Small intestine (tissue), 7 donors: ENCODE measurements around the gene DCDC2. TPM values are rescaled to one million over a fixed set of nuclear protein-coding genes. Genes with fewer than 3 reads are reported as not detected.

Experiments used
- DNase-seq, 2 donors: peaks; one replicate each; pipeline versions ENCODE4 v3.0.0 to v3.0.0-alpha.2; 2013
- FAIRE-seq: peaks from 2 replicates; lab custom pipeline; 2012; peaks lifted over from hg19 to GRCh38; lab: Jason Lieb, UNC
- H3K27ac ChIP-seq, 3 donors: one replicate each; pipeline ENCODE4 v1.5.1; 2013; ENCODE audit warnings: low read length in 2 of 3, mild to moderate bottlenecking in 2 of 3, control low read depth in 1 of 3, inconsistent platforms in 1 of 3, low read depth in 1 of 3, moderate library complexity in 1 of 3
- H3K27me3 ChIP-seq, 3 donors: one replicate each; pipeline ENCODE4 v1.6.1; 2013; ENCODE audit warnings: low read length in 3 of 3, inconsistent platforms in 1 of 3; ENCODE audit not compliant: control insufficient read depth in 3 of 3, insufficient read depth in 3 of 3
- H3K36me3 ChIP-seq, 3 donors: one replicate each; pipeline ENCODE4 v1.6.1; 2013; ENCODE audit warnings: low read length in 3 of 3, inconsistent platforms in 1 of 3, low read depth in 1 of 3, mild to moderate bottlenecking in 1 of 3, moderate library complexity in 1 of 3; ENCODE audit not compliant: control insufficient read depth in 3 of 3, insufficient read depth in 2 of 3
- H3K4me1 ChIP-seq, 3 donors: one replicate each; pipeline ENCODE4 v1.6.1; 2013; ENCODE audit warnings: low read length in 2 of 3, inconsistent platforms in 1 of 3, low read depth in 1 of 3, mild to moderate bottlenecking in 1 of 3, moderate library complexity in 1 of 3; ENCODE audit not compliant: control insufficient read depth in 3 of 3, insufficient read depth in 2 of 3
- H3K4me3 ChIP-seq, 3 donors: one replicate each; pipeline ENCODE4 v1.5.1; 2013; ENCODE audit warnings: low read length in 3 of 3, control low read depth in 1 of 3, inconsistent platforms in 1 of 3, low read depth in 1 of 3, mild to moderate bottlenecking in 1 of 3, moderate library complexity in 1 of 3
- H3K9me3 ChIP-seq, 2 donors: one replicate each; pipeline ENCODE4 v1.6.1; 2013; ENCODE audit warnings: low read depth in 1 of 2, low read length in 1 of 2; ENCODE audit not compliant: control insufficient read depth in 2 of 2, insufficient read depth in 1 of 2
- WGBS, 3 donors: extraction: QIAGEN DNeasy Blood & Tissue Kit; methylation state at CpG; one replicate each; pipeline ENCODE4 v1.1.7; 2013; 5-methylcytosine and 5-hydroxymethylcytosine counted together
- polyA plus RNA-seq, 4 donors: library from polyadenylated mRNA; stranded (reverse) in 3 of 4; unstranded in 1 of 4; fragments of 200-250 nt in 3 of 4; fragments of 120-200 nt in 1 of 4; gene quantifications; one replicate each; pipeline versions ENCODE4 v1.2.1 to v1.2.3, GENCODE V29; 2013
- donor health status: healthy with polysubstance abuse.
- donor health status: control.
- donor health status: control.
- donor health status: Bipolar disorder and iron deficiency.
- donor health status: healthy.

The DCDC2 gene
- polyA plus RNA-seq, 4 donors = 0.49 to 6.9 TPM; not detected in 2

DNA sequence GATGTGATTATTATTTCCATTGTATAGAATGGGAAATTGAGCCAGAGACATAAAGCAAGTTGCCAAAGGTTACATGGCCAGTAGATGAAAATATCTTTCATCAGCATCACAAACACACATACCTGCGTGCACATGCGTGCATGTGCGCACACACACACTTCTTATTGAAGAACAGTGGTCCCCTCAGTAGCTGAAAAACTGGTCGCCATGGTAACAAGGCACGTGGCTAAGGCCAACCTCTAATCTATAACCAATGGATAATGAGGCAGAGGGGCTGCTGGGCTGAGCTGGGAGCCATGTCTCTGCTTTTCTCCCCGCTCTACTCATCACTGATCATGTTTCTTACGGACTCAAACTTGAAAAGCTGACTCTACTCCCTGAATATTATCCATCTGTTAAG is 171.5 kb downstream of the DCDC2 start:
- no peak for FAIRE-seq
- no peak overlapping the region for H3K4me3 ChIP-seq
- no peaks in the 10 kb centered on the region for H3K4me1 ChIP-seq
- H3K9me3 ChIP-seq = peaks cover 0 to 8% of the 10 kb centered on the region in 2 donors
- H3K27me3 ChIP-seq = no peaks in the 10 kb centered on the region
- no peak for DNase-seq
- H3K27ac ChIP-seq = no peak overlapping the region
- peaks cover 0 to 2% (median 0%) of the 10 kb centered on the region in 3 donors for H3K36me3 ChIP-seq
- 81 to 87% (median 82%) methylated on average over 7 of the region's 7 CpGs for WGBS, 3 donors

DNA sequence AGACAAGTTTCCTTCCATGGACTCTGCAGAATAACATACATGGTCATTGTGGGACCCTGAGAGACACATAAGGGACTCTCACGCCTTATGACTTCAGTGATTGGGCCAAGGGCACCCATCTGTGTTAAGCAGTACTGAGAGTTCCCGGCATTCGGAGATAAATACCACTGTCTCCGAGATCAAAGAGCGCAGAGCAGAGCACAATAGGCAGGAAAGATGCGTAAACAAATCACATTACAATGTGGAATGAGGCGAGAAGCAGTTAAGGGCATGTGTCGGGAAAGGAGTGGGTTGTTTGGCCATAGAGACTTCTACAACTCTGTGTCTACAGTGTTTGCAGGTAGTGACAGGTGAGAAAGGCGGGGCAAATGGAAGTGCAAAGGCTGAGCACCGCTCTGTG is 174.3 kb downstream of the DCDC2 start:
- Histone ChIP-seq H3K4me1 (no peaks in the 10 kb centered on the region), H3K4me3 (no peak overlapping the region), H3K27ac (no peak overlapping the region), H3K9me3 (peaks cover 0 to 8% of the 10 kb centered on the region in 2 donors), H3K36me3 (peaks cover 0 to 2% (median 0%) of the 10 kb centered on the region in 3 donors), H3K27me3 (no peaks in the 10 kb centered on the region)
- 87 to 89% (median 87%) methylated on average over 10 of the region's 10 CpGs for WGBS, 3 donors
- no peak for FAIRE-seq
- no peak for DNase-seq

DNA sequence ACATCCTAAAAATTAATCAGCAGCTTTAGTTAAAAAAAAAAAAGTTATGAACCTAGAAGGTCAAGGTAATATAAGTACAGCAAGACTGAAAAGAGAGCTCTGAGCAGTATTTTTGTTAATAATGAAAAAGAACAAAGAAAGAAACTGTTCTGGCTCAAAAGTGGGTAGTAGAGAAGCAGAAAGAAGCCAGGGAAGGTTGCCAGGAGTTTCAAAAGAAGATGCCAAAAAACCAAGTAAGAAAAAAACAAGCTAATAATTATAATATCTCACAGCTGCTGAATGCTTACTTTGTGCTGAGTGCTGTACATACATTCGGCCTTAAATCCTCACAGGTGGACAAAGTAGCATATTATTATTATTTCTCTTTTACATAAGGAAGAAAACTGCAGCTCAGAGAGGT is 200.0 kb downstream of the DCDC2 start:
- H3K4me1 ChIP-seq = no peaks in the 10 kb centered on the region
- no peaks in the 10 kb centered on the region for H3K27me3 ChIP-seq
- no peak overlapping the region for H3K27ac ChIP-seq
- no peaks in the 10 kb centered on the region for H3K36me3 ChIP-seq
- no peaks in the 10 kb centered on the region for H3K9me3 ChIP-seq
- no peak overlapping the region for H3K4me3 ChIP-seq
- DNase-seq (no peak), FAIRE-seq (no peak)
- 45 to 58% (median 57%) methylated on average over 1 of the region's 1 CpG for WGBS, 3 donors

DNA sequence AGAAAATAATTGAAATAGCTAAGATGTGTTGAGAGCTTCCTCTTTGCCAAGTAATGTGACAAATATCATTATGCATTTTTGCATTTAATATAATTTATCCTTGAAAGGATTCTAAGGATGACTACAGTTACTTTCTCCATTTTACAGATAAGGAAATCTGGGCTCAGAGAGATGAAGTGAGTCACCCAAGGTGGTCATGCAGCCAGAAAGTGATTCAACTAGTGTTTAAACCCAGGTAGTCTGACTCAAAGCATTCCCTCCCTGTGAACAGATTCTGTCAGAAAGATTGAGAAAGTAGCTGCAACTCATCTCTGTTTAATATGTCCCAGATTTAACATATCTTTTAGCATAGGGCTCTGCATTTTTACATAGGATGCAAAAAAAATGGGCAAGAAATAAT is 203.7 kb downstream of the DCDC2 start:
- Histone ChIP-seq H3K27me3 (no peaks in the 10 kb centered on the region), H3K4me1 (no peaks in the 10 kb centered on the region), H3K4me3 (no peak overlapping the region), H3K9me3 (no peaks in the 10 kb centered on the region), H3K36me3 (no peaks in the 10 kb centered on the region), H3K27ac (no peak overlapping the region)
- no peak for FAIRE-seq
- no peak for DNase-seq

DNA sequence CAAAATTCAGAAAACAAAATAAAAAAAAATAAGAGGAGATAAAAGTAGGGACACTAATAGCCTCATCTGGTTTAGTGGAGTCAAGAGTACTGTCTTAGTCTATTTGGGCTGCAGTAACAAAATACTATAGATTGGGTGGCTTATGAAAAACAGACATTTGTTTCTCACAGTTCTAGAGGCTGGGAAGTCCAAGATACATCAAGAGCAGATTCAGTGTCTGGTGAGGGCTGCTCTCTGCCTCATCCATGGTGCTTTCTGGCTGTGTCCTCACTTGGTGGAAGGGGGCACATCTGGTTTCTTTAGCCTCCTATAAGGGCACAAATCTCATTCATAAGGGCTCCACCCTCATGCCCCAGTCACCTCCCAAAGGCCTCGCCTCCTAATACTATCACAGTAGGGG is 205.8 kb downstream of the DCDC2 start:
- 81 to 89% (median 83%) methylated on average over 1 of the region's 1 CpG for WGBS, 3 donors
- Histone ChIP-seq H3K9me3 (no peaks in the 10 kb centered on the region), H3K36me3 (no peaks in the 10 kb centered on the region), H3K4me3 (no peak overlapping the region), H3K4me1 (no peaks in the 10 kb centered on the region), H3K27ac (no peak overlapping the region), H3K27me3 (no peaks in the 10 kb centered on the region)
- FAIRE-seq (no peak), DNase-seq (no peak)

DNA sequence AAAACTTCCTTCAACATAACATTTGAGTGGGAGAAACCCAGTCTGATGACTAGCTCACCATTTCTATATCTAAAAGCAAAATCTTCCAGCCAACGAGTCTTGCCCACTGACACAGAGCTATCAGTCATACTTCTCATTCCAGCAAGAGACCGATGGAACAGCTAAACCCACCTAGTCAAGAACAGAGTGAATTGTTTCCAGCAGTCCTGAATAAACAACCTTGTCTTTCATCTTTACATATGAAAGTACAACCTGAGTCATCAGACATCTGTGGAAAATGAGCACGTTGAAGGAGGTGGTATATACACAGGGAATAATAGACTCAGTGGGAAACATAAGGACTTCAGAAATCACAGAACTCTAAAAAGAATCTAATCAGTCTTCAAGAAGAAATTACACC is 208.0 kb downstream of the DCDC2 start:
- Histone ChIP-seq H3K4me1 (no peaks in the 10 kb centered on the region), H3K27me3 (no peaks in the 10 kb centered on the region), H3K27ac (no peak overlapping the region), H3K36me3 (no peaks in the 10 kb centered on the region), H3K9me3 (no peaks in the 10 kb centered on the region), H3K4me3 (no peak overlapping the region)
- 36 to 46% (median 39%) methylated on average over 3 of the region's 3 CpGs for WGBS, 3 donors
- DNase-seq (no peak), FAIRE-seq (no peak)

DNA sequence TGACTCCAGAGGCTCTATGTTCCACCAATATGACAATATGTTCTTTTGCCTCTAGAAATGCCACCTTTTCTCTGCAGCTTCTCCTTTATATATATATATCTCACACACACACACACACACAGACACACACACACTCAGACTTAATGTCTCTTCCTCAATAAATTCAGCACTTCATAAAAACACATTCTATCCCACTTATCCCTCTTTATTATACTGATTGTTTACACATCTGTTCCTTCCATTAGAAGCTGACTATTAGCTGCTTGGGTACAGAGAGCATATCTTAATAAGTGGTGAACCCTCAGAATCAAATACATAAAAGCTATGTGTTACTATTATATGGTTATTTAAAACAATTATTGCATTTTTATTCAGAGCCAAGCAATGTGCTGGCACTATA is 208.6 kb downstream of the DCDC2 start:
- no peak for DNase-seq
- Histone ChIP-seq H3K4me1 (no peaks in the 10 kb centered on the region), H3K9me3 (no peaks in the 10 kb centered on the region), H3K27me3 (no peaks in the 10 kb centered on the region), H3K36me3 (no peaks in the 10 kb centered on the region), H3K27ac (no peak overlapping the region), H3K4me3 (no peak overlapping the region)
- no peak for FAIRE-seq

DNA sequence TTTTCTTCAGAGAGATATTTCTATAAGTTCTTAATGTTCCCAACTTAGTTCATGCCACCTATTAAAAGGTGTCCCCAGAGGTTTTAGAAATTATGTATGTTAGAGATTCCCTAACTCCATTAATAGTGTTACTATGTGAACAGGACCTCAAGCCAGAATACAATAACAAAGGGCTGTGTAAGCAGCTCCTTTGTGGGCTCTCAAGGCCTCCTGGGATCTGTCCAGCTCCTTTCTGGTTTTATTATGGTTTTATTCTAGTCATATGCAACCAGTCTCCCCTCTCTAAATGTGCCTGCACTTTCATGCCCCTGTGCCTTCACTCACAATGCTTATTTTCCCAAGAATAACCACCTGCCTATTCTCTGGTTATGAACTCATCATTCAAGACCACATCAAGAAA is 209.2 kb downstream of the DCDC2 start:
- Histone ChIP-seq H3K4me3 (no peak overlapping the region), H3K9me3 (no peaks in the 10 kb centered on the region), H3K27me3 (no peaks in the 10 kb centered on the region), H3K27ac (no peak overlapping the region), H3K4me1 (no peaks in the 10 kb centered on the region), H3K36me3 (no peaks in the 10 kb centered on the region)
- FAIRE-seq = no peak
- no peak for DNase-seq

DNA sequence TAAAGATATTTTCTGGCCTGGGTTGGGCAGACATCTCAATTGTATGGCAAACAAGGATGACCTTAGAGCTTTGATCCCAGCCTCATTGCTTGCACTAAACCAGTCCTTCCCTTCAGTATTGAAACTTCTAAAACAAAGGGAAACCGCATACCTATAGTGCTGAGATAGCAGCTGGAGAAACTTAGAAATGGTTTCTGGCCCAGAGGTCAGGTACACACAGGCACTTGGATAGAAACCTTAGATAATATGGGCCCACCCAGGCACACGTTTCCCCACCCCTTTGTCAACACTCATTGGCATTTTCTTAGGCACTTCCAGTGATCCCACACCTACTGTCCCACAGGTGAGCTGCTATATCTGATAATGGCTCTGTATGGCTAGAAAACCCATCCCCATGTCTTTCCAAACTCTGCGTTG is 209.7 kb downstream of the DCDC2 start:
- Histone ChIP-seq H3K4me1 (no peaks in the 10 kb centered on the region), H3K9me3 (no peaks in the 10 kb centered on the region), H3K4me3 (no peak overlapping the region), H3K36me3 (no peaks in the 10 kb centered on the region), H3K27ac (no peak overlapping the region), H3K27me3 (no peaks in the 10 kb centered on the region)
- 29 to 60% (median 36%) methylated on average over 3 of the region's 3 CpGs for WGBS, 3 donors
- FAIRE-seq (no peak), DNase-seq (peak in 1 of 2 donors; percentile 45)
